GM18519 (cell line): ENCODE measurements around the gene PAM.
A peak's percentile ranks its signal among the peaks of the same experiment; 100 is the strongest.
"Not testable (repeated sequence)": the region's sequence is repeated elsewhere in the genome, so short reads cannot be mapped to it uniquely, and the experiment has no call there.

Source experiments
- ATAC-seq: cut with Tn5 transposase; IDR thresholded peaks from one replicate; pipeline ENCODE4 v1.9.1; 2021; ENCODE audit warnings: mild to moderate bottlenecking, moderate library complexity; ENCODE audit not compliant: unreplicated experiment, low FRiP score

The PAM gene

DNA sequence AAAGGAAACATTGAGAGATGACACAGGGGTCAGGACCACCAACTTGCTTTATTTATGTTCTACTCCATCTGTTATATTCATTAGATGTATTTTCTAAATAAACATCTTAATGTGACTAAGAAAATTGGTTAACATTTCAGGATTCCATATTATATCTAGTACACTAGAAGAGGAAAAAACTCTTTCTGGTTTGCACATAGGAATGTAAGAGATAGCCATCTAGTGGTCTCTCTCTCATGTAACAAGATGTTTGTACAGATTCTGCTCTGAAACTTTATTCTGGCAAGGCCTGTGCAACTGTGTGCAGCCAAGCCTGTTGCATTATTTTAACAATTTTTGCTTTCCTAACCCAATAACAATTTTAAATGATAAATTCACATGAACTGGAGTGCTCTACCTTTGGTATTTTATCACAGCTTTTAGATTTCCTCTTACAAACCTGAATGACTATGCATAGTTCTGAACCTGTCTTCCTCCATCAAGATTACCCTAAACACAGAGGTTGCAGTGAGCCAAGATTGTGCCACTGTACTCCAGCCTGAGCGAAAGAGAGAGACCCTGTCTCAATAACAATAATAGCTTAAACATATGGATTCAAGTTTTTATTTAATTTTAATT is 216.7 kb downstream of the PAM start:
- ATAC-seq = peak; percentile 54

- no peak for ATAC-seq
Observed at GRCh38 chr5:102974177-102974576, 219.1 kb downstream of the PAM start.

- no peak for ATAC-seq
Observed at GRCh38 chr5:102975045-102975444, 219.9 kb downstream of the PAM start.

- ATAC-seq = no peak
Observed at GRCh38 chr5:102975457-102976182, 220.5 kb downstream of the PAM start.

DNA sequence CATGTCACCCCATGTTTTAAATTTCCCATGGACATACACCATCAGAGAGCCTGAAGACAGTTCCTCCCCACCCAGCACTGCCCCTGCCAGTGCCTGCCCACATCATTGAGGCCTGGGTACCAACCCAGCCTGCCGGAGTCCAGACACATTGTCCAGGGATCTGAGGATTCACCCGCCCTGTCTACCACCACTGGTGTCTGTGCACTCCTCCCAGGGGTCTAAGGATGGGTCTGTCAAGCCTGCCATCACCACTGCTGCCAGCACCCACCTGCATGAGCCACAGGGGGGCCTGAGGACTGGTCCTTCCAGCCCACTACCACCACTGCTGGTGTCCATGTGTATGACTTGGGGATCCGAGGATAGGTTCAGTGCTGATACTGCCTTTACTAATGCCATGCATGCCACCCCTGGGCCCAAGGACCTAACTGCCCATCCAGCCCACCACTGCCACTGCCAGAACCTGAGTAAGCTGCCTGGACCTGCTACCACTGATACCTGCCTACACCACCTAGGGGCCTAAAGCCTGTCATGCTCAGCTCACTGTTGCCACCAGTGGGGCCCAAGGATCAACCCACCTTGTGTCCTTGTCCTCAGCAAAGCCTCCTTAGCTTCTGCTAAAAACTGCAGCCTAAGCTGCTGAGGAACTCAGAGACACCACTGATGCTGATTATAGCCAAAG is 227.0 kb downstream of the PAM start:
- no peak for ATAC-seq

GRCh38 chr5:102986074-102986473 is 231.0 kb downstream of the PAM start:
- ATAC-seq = no peak

- ATAC-seq = no peak
Observed at GRCh38 chr5:102988459-102988858, 233.4 kb downstream of the PAM start.

DNA sequence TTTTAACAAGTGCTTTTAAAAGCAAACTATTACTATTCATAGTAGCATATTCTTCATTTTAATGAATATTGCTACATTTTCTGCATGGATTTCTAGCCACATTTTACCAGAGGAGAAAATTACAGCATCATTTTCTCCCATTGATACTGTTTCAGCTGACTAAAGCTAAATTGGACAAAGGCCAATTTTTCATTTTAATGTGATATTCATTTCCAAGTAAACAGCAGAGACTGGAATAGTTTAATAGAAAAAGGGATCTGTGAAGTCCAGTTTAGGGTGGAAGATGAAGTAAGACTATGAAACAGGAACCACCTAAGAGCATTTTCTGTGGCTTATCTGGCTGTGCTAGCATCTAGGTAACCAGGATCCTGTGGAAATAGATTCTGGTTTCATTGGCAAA is 236.7 kb downstream of the PAM start:
- ATAC-seq = no peak

DNA sequence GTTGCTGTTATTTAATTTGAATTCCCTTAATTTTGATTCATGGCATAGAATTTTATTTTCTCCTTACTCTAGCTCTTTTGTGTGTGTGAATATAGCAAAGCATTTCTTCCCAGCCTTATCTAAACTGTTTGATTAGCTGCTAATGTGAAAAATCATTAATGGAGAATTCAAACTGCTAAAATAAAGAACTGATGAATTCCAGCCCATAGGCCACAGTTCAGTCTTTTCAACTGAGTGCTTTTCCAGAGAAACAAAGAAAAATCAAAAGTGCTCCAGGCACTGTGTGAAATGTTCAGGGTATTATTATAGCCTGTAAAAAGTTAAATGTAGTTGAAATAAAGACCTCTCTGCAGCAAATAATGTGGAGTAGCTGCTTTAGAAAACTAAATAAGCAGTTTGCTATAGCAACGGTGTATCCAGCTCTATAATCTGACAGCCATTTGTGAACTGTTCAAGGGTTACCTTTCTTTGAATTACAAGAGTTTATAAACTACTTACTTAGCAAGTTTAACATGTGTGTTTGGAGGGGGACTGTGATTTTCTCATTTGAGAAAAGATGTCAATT is 241.0 kb downstream of the PAM start:
- no peak for ATAC-seq

DNA sequence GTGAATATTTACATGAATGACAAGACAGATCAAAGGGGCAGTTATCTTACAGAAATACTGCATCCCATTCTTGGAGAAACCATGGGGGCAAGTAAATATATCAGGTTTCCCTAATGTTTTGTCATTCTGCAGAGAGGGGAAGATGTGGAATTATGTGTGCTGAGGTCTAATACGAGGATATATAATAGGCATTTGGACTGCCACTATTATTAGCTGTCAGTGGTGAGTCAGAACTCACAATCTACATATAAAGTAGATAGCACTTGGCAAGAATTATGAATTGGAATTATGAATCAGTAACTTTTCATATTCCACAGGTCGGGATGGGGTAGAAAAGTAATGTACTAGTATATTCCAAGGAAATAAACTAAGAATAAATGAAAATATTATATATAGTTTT is 243.1 kb downstream of the PAM start:
- ATAC-seq = no peak

- no peak for ATAC-seq
Observed at GRCh38 chr5:102999191-102999590, 244.1 kb downstream of the PAM start.

- ATAC-seq = not testable (repeated sequence)
Observed at GRCh38 chr5:102999621-103000020, 244.5 kb downstream of the PAM start.

GRCh38 chr5:103000089-103000488 is 245.0 kb downstream of the PAM start:
- ATAC-seq = no peak

- no peak for ATAC-seq
Observed at GRCh38 chr5:103003872-103004271, 248.8 kb downstream of the PAM start.

DNA sequence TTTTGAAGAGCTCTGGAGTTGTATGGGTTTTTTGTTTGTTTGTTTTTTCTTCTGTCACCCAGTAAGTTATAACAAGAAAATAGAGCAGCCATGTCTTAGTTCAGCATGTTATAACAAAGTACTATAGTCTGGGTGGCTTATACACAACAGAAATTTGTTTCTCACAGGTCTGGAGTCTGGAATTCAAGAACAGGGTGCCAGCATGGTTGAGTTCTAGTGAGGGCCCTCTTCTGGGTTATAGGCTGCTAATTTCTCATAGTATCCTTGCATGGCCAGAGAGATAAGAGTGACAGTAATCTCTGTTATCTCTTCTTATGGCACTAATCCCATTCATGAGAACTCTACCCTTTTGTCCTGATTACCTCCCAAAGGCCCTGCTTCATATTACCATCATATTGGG is 250.2 kb downstream of the PAM start:
- no peak for ATAC-seq

DNA sequence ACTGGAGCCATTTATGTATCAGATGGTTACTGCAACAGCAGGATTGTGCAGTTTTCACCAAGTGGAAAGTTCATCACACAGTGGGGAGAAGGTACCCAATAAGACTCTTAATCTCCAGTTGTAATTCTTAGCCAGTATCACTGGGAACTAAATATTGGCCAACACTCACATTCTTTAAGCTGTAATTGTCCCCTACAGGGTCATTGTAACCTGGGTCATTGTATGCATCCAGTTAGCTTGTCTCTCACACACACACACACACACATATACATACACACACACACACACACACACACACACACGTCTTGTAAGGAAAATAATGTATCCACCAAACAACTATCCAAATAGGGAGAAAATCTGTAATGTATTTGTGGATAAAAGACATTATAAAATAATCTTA is 251.8 kb downstream of the PAM start:
- ATAC-seq = no peak

DNA sequence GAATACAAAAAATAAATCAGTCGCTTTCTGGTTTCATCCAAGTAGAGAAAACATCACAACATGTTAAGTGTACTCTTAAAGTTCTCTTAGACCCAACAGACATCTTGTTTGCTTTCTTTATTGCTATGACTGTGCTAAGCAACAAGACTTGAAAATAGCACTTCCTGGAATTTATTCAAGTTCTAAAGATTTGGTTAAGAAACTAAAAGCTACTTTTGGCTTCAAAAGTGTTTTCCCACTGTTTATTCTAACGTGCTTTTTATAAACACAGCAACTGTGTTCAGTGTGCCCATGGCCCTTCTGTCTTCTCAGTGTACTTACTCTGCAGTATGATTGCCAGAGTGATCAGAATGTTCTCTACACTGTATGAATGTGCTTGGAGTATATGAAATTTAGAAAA is 255.1 kb downstream of the PAM start:
- ATAC-seq = no peak

DNA sequence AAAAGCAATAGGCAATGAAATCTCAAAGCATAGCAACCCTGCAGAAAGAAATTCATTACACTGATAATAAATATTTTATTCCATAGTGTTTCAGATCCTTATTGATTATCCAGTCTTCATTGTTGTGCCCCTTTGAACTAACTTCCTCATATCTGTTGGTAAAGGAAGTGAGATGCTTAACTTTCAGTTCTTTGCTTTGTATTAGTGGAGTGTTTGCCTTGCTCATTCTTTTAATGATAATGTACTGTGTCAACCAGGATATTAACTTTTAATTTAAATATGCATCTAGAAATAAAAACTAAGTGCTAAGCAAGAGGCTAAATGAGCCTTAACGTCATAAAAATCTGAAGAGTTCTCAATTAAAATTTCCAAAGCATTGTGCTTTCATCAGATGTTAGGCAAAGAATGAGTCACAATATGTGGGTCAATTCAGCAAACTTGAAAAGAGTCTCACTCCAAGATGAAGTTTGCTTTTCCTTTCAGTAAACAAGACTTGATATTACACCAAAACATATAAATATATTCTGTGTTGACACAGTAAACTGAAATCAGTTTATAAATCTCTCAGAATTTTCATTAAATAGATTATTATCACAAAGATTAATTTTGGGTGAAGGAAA is 258.9 kb downstream of the PAM start:
- ATAC-seq = no peak

DNA sequence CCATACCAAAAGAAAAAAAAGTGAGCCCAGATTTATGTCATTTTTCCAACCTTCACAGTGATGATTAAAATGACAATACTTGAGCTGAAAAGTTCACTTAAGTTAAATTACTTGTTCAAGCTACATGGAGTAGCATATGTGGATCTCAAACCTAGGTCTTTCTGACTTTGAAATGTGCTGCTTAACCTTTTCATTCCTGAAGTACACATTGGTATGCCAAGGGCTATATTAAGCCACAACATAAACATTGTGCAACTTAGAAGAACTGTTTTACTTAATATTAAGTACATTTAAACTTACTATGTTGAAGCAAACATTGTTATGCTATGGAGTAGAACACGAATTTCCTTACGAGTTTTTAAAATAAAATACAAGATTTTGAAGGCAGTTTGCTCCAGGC is 259.9 kb downstream of the PAM start:
- no peak for ATAC-seq

GRCh38 chr5:103016167-103016566 is 261.1 kb downstream of the PAM start:
- ATAC-seq = no peak

DNA sequence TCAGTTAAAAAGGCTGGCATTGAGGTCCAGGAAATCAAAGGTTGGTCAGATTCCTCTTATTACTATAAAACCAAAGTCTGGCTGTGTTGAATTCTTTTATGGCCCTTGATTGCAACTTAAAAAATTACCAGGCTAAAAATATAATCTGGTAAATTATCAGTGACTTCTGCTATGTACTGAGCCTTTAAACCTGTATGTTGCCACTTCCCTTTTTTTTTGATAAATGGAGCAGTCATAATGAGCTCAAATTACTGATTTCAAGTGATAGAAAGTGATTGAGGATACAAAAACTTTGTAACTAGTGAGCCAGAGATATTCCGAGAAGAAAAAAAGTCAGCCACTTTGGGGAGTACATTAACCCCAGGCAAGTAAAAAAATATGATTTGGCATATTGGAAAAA is 264.7 kb downstream of the PAM start:
- ATAC-seq = no peak
